Cardiac muscle cell (in vitro differentiated cells and primary cell): Measurements from ENCODE around the gene SETD4. TPM values are rescaled to one million over a fixed set of nuclear protein-coding genes. Genes with fewer than 3 reads are reported as not detected.
A peak's percentile ranks its signal among the peaks of the same experiment; 100 is the strongest.

Experiments used
- DNase-seq, 2 donors: peaks; one replicate each; pipeline versions ENCODE4 v3.0.0 to v3.0.0-alpha.2; 2010 to 2017; ENCODE audit warnings: low read depth in 1 of 2, low spot score in 1 of 2
- H3K27ac ChIP-seq: fragments of 200-600 bp; sonication (generic); 2 replicates; pipeline ENCODE4 v1.5.1; 2016
- H3K27me3 ChIP-seq: fragments of 200-600 bp; sonication (generic); 2 replicates; pipeline ENCODE4 v1.6.0; 2016; ENCODE audit warnings: control low read depth
- H3K36me3 ChIP-seq: fragments of 200-600 bp; sonication (generic); 2 replicates; pipeline ENCODE4 v1.5.1; 2016; ENCODE audit warnings: control low read depth
- H3K4me1 ChIP-seq: fragments of 200-600 bp; sonication (generic); 2 replicates; pipeline ENCODE4 v1.8.1; 2017; ENCODE audit warnings: low read depth, mild to moderate bottlenecking, mixed run types
- H3K4me3 ChIP-seq: fragments of 200-600 bp; sonication (generic); 2 replicates; pipeline ENCODE4 v1.5.1; 2016; ENCODE audit warnings: mild to moderate bottlenecking
- H3K9me3 ChIP-seq: fragments of 200-600 bp; sonication (generic); 2 replicates; pipeline ENCODE4 v1.5.1; 2017; ENCODE audit warnings: low read depth, mild to moderate bottlenecking, control low read depth
- polyA plus RNA-seq: library from polyadenylated mRNA; unstranded; fragments of >200 nt; fragmentation: Nextera tagmentation; extraction: Ambion mirVana; gene quantifications from 2 replicates; pipeline ENCODE4 v1.2.1, GENCODE V29; 2016
- total RNA-seq: library from RNA; depleted of rRNA; stranded (reverse); fragments of >200 nt; gene quantifications from 2 replicates; pipeline ENCODE4 v1.2.3, GENCODE V29; 2016
- TF ChIP-seq, protein P1 (sequence below): IDR thresholded peaks from 2 replicates; pipeline ENCODE4 v1.5.1; 2012; ENCODE audit warnings: low read depth, mild to moderate bottlenecking, low read length

Gene SETD4
- total and polyA plus RNA-seq, 2 experiments from 2014 or later, result 16.2 to 28.5 TPM

DNA sequence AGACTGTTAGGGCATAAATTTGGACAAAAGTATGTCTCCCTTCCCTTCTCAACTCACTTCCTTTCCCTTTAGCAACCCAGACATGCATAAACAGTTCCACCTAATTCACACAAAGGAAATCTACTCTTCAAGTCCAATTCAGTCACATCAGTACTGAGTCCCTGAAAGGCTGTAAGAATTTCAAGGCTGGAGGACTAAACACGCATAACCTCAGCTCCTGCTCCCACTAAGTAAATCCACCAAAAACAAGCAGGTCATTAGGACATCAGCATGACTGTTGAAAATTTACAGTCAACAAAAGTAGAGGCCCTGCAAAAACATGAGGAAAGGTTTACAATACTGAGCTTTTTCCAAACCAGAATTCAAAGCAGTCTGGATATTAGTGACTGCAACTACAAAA is 18.4 kb downstream of the SETD4 start:
- Histone ChIP-seq H3K4me3 (no peak overlapping the region), H3K4me1 (peaks cover 4% of the 10 kb centered on the region), H3K9me3 (no peaks in the 10 kb centered on the region), H3K27ac (no peak overlapping the region), H3K27me3 (no peaks in the 10 kb centered on the region), H3K36me3 (peaks cover 44% of the 10 kb centered on the region)
- DNase-seq, result no peak
- TF ChIP-seq, protein P1, sequence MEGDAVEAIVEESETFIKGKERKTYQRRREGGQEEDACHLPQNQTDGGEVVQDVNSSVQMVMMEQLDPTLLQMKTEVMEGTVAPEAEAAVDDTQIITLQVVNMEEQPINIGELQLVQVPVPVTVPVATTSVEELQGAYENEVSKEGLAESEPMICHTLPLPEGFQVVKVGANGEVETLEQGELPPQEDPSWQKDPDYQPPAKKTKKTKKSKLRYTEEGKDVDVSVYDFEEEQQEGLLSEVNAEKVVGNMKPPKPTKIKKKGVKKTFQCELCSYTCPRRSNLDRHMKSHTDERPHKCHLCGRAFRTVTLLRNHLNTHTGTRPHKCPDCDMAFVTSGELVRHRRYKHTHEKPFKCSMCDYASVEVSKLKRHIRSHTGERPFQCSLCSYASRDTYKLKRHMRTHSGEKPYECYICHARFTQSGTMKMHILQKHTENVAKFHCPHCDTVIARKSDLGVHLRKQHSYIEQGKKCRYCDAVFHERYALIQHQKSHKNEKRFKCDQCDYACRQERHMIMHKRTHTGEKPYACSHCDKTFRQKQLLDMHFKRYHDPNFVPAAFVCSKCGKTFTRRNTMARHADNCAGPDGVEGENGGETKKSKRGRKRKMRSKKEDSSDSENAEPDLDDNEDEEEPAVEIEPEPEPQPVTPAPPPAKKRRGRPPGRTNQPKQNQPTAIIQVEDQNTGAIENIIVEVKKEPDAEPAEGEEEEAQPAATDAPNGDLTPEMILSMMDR, result no peak

DNA sequence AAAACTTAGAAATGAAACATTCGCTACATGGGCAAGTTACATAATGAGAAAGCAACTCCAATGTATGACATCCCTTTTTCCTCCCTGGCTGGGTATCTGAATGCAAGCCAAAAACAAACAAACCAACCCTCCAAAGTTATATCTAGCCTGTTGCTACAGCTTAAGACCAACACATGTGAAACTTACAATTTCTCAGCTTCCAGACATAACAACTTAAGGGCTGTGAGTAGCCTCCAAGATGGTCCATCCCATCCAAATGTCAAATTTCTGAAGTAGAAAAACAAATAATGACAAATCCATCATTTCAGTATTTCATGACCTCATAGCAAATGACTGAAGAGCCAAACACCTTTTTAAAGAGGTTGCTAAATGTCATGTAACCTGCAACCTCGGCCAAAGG is 19.9 kb downstream of the SETD4 start:
- H3K9me3 ChIP-seq, result no peaks in the 10 kb centered on the region

DNA sequence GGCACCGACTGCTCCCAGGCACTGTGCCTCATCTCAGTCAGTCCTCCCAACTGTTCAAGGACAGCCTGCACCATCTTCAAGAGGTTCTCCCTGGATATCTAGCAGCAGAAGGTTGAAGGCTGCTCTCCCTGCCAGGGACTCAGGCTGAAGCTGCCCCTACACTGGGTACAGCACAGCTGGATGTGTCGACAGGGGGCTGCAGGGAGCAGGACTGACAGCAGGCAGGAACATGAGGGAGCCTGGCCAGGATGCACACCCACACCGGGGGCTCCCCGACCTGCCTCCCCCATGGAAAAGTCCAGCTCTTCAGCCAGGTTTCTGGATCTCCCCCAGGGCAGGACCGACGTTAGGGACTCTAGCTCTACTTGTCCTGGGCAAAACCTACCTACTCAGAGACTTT is 20.5 kb downstream of the SETD4 start:
- DNase-seq, result no peak
- H3K36me3 ChIP-seq, result peaks cover 29% of the 10 kb centered on the region
- H3K4me1 ChIP-seq, result peaks cover 18% of the 10 kb centered on the region
- H3K9me3 ChIP-seq, result no peaks in the 10 kb centered on the region
- H3K27me3 ChIP-seq, result no peaks in the 10 kb centered on the region
- TF ChIP-seq, protein P1, result no peak
- no peak overlapping the region for H3K27ac ChIP-seq
- H3K4me3 ChIP-seq, result no peak overlapping the region

More for the DNA sequence above, 19.9 kb downstream of the SETD4 start:
- DNase-seq, result no peak
- TF ChIP-seq, protein P1, result no peak
- H3K27me3 ChIP-seq, result no peaks in the 10 kb centered on the region
- H3K27ac ChIP-seq, result no peak overlapping the region
- peaks cover 12% of the 10 kb centered on the region for H3K4me1 ChIP-seq
- peaks cover 34% of the 10 kb centered on the region for H3K36me3 ChIP-seq
- H3K4me3 ChIP-seq, result no peak overlapping the region

DNA sequence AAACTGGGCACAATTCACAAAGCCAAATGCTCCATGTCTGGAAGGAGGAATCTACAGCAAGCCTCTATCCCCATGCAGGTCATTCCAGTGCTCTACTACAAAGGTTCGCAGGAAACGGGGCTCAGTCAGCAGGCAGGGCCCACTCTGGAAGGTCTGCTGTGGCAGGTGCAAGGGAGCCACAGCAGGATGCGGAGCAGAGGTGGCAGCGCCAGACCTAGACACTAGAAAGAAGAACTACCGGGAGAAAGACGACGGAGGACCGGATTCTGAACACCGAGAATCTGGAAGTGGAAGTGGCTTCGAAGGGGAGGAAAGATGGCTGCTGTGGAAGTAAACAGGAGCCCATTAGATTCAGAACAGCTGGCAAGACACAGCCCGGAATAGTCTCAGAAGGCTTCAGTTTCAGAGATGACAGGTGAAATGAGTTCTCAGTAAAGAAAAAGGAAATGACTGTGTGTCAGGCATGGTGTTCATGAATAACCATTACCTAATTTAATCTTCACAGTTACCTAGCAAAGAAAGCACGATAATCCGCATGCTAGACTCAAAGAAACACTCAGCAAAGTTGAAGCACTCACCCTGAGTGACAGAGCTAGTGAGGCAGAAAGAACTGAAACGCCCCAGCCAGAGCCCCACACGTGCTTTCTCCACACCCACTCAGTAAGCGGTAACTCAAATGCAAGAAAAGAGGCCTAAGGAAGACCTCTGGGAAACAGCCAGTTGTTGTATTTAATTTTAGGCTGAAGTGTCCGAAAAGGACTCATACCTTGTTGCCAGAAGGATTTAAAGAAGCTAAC is 21.4 kb downstream of the SETD4 start:
- Histone ChIP-seq H3K4me3 (no peak overlapping the region), H3K36me3 (peaks cover 20% of the 10 kb centered on the region), H3K9me3 (no peaks in the 10 kb centered on the region), H3K4me1 (peaks cover 21% of the 10 kb centered on the region), H3K27me3 (peaks cover 2% of the 10 kb centered on the region), H3K27ac (no peak overlapping the region)
- DNase-seq, result no peak
- TF ChIP-seq, protein P1, result no peak

DNA sequence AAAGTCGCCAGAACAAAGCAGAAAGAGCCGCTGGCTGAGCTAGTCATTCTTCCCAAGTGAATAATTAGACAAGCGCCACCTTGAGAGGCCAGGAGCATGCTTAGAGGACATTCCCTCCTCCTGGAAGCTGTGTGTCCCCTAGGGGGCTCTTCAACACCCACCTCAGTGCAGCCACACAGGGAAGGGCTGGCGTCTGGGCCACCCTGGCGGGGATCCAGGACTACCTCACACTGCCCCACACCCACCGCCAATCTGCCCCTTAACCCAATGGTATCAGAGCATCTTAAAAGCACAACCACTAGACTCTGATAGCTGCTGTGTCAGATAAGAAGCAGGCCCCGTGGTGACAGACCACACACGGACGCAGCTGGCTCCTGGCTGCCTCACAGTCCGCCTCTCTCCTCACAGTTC is 24.9 kb downstream of the SETD4 start:
- H3K4me1 ChIP-seq, result peaks cover 21% of the 10 kb centered on the region
- peaks cover 7% of the 10 kb centered on the region for H3K27me3 ChIP-seq
- peaks cover 6% of the 10 kb centered on the region for H3K36me3 ChIP-seq
- H3K27ac ChIP-seq, result peak overlapping the region; percentile 71
- H3K4me3 ChIP-seq, result no peak overlapping the region
- TF ChIP-seq, protein P1, result no peak
- peak in 1 of 2 donors; percentile 92 for DNase-seq
- no peaks in the 10 kb centered on the region for H3K9me3 ChIP-seq
